Astrocyte of the cerebellum (primary cell): ENCODE results near the gene FBXO21.

Experiments used
- DNase-seq: peaks from one replicate; pipeline ENCODE4 v3.0.0-alpha.2; 2011; ENCODE audit warnings: low read depth
- H3K4me3 ChIP-seq: 2 replicates; pipeline ENCODE4 v1.5.1; 2011; ENCODE audit warnings: mild to moderate bottlenecking, low read depth, low read length, moderate library complexity
- in situ Hi-C: cut with HindIII; loops from 2 replicates; pipeline ENCODE4 v1.10.0; 2017; ENCODE audit warnings: low sequenced_read_pairs
- TF ChIP-seq, protein P1 (sequence below): IDR thresholded peaks from 2 replicates; pipeline ENCODE4 v1.5.1; 2012; ENCODE audit warnings: low read length, low read depth, moderate library complexity, mild to moderate bottlenecking; ENCODE audit errors: missing control alignments

FBXO21 gene

DNA sequence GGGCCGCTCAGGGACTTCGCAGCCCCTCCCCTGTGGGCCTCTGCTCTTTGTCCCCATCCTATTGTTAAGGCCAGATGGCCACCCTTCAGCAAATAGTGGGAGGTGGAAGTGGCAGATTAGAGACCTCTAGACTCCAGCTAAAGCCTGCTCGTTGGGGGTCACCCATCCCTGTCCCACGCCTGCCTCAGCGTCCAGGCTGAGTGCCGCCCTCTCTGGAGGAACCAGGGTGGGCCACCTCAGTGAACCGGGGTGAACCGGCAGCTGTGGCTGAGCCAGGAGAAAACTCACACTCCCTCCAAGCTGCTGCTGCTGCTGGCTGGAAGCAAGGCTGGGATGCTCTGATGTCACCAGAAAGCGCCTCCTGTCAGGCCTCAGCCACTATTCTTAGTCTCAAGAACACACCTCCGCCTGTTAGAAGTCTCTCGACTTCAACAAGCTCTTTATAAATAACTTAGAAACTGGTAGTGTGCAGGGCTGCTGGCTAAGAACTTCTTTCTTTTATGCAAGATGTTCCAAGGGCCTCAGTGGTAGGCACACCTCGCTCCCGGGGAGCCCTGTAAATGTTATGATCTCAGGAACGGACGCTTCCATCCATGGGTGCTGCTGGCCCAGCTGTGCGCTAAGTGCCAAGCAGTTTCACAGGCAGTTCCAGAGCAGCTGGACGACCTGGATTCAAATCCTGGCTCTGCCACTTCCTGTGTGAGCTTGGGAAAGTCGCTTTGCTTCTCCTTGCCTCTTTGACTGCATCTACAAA, 71.3 kb downstream of the FBXO21 start:
- TF ChIP-seq, protein P1, sequence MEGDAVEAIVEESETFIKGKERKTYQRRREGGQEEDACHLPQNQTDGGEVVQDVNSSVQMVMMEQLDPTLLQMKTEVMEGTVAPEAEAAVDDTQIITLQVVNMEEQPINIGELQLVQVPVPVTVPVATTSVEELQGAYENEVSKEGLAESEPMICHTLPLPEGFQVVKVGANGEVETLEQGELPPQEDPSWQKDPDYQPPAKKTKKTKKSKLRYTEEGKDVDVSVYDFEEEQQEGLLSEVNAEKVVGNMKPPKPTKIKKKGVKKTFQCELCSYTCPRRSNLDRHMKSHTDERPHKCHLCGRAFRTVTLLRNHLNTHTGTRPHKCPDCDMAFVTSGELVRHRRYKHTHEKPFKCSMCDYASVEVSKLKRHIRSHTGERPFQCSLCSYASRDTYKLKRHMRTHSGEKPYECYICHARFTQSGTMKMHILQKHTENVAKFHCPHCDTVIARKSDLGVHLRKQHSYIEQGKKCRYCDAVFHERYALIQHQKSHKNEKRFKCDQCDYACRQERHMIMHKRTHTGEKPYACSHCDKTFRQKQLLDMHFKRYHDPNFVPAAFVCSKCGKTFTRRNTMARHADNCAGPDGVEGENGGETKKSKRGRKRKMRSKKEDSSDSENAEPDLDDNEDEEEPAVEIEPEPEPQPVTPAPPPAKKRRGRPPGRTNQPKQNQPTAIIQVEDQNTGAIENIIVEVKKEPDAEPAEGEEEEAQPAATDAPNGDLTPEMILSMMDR: no peak
- DNase-seq: no peak
- in situ Hi-C loops: no loop called here

DNA sequence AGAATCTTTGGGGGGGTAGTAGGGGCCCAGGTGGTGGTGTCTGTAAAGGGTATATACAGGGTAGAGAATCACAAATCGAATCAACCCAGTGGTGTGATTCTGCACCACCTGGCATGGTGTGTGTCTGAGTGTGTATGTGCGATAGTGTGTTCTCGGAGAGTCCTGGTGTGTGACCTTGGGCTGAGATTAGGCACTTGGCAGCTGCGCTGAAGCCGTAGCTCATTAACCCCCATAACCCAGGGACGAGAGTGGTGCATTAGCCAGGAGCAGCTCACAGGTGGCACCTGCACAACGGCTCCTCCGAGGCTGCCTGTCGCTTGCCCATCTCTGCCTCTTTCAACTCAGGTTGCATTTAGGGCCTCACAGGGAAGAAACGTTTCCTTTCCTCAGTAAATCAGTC, 75.5 kb downstream of the FBXO21 start:
- no peak for DNase-seq
- in situ Hi-C loops: no loop called here
- TF ChIP-seq, protein P1: no peak
- no peak overlapping the region for H3K4me3 ChIP-seq

More for the DNA sequence above, 71.3 kb downstream of the FBXO21 start:
- no peak overlapping the region for H3K4me3 ChIP-seq

DNA sequence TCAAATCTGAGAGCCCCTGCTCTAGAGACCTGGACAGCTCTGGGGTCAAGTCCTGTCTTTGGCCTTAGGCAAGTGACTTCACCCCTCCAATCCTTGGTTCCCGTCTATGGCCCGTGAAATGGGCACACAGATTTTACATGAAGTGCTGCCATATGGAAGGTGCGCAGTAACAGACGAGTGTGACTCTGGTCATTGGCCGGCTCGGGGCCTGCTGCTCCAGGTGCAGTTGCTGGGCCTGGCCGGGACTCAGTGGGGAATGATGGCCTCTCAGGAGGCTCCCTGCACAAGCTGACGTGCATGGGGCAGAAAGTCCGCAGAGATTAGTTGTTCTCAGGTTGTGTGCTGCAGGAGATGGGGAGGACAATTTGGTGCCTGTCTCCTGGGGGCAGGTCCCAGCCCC, 77.0 kb downstream of the FBXO21 start:
- no peak overlapping the region for H3K4me3 ChIP-seq
- TF ChIP-seq, protein P1: no peak
- DNase-seq: no peak
- in situ Hi-C loops: no loop called here

DNA sequence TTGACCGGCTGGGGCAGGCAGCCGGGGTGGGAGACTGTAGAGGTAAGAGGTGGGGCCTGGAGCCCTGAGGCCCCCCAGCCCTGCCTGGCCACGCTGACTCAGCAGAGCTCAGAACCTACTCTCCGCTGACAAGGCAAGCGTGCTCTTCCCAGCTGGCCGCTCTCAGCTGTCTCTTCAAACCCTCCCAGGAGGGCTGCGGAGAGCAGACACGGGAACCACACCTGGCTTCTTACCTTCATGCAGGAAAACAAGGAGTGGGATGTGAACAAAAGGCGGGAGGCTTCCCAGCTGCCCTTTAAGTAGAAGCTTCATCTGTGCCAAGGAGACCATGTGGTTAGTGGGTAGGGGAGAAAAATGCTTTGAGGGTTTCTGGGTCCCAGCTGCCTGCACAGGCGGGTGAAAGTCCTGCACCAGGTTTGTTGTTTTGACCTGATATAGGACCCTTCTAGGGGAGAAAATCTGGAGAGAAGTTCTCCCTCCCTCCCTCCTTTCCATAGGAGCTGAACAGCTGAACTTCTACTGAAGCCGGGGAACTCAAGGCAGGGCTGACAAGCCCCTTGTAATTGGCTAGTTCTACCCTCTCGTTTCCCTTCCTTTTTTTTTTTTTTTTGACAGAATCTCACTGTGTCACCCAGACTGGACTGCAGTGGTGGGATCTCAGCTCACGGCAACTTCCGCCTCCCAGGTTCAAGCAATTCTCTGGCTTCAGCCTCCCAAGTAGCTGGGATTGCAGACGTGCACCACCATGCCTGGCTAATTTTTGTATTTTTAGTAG, 78.3 kb downstream of the FBXO21 start:
- TF ChIP-seq, protein P1: no peak
- DNase-seq: no peak
- H3K4me3 ChIP-seq: no peak overlapping the region
- in situ Hi-C loops: no loop called here

DNA sequence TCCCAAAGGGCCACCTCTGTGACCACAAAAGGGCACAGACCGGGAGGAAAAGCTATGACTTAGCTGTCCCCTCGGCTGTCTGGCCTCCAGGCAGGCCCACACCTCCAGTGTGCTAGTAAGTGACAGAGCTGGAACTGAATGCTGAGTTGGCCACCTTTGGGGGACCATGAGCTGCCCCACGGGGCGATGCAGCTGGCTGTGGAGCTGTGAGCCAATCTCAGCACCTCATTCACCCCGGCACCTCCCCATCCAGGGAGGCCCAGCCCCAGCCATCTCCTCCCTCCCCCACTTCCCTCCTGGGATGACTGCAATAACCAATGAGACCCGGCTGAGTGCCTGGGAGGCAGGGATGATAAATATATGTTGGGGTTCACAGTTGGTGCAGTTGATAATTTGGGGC, 78.9 kb downstream of the FBXO21 start:
- in situ Hi-C loops: no loop called here
- DNase-seq: no peak
- no peak overlapping the region for H3K4me3 ChIP-seq
- TF ChIP-seq, protein P1: no peak

DNA sequence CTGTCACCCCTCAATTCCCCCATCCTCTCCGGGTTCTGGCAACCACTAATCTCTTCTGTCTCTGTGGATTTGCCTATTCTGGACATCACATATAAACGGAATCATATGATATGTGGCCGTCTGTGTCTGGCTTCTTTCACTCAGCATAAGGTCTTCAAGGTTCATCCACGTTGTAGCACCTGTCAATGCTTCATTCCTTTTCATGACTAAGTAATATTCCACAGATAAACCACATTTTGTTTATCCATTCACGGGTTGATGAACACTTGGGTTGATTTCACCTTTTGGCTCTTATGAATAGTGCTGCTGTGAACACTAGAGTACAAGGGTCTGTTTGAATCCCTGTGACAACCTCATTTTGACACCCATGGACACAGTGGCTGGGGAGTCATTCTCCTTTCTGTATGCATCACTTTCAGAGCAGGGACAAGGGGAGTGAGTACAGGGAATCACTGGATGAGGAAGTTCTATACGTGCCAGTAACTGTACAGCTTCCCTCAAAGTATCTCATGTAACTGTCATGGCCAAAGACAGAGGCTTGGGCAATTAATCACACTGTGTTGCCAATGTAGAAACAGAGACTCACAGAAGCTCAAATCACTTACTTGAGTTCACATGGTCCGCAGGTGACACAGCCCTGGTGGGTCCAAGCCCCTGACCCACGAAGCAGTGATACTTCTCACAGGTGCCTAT, 80.2 kb downstream of the FBXO21 start:
- H3K4me3 ChIP-seq: no peak overlapping the region
- no peak for DNase-seq
- in situ Hi-C loops: loop anchor here (5.0 kb wide), 1 partner anchor 83 kb away; no protein-coding TSS in a partner anchor
- TF ChIP-seq, protein P1: no peak
